Measurements from ENCODE around the gene CEP192.

GRCh38 chr18:13139885-13140450, 148.8 kb downstream of the CEP192 start:
- TF ChIP-seq CTCF (IDR thresholded peaks at IDR 0.05) (no peak), POLR2AphosphoS5 (IDR thresholded peaks at IDR 0.05; ENCODE audit: insufficient read depth in 1 of 2, low read depth in 1 of 2) (no peak), POLR2A (IDR thresholded peaks at IDR 0.05) (no peak)

Measured in vagina (tissue), 2 donors.